Inflammatory macrophage treated with lipopolysaccharide for 1 hour (primary cell): ENCODE measurements around the gene KCNK10.

Experiments used
- DNase-seq, 2 donors: peaks; one replicate each; pipeline ENCODE4 v3.0.0-alpha.2; 2020 to 2022

KCNK10 gene

DNA sequence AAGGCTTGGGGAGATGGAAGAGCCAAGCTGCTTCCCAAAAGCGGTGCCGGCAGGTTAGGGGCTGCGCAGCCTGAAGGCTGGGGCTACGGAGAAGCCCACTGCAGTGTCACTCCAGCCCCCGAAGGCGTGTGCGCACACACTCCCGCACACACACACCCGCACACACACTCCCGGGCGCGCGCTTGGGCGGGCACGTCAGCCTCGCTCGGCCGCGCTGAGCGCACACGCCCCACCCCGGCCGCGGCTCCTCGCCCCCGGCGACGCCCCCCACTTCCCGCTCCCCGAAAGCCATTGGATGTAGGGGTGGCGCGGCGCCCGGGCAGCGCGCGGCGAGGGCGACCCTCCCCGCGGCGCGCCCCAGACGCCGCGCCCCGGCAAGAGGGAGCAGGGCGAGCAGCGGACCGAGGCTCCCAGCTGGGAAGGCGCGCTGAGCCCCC, at the start of gene KCNK10:
Gene KCNK10 (minus strand): TSS at position 184 of the 437 bp plus-strand sequence. CDS start 471 bp downstream, outside the sequence.
- no peak for DNase-seq

DNA sequence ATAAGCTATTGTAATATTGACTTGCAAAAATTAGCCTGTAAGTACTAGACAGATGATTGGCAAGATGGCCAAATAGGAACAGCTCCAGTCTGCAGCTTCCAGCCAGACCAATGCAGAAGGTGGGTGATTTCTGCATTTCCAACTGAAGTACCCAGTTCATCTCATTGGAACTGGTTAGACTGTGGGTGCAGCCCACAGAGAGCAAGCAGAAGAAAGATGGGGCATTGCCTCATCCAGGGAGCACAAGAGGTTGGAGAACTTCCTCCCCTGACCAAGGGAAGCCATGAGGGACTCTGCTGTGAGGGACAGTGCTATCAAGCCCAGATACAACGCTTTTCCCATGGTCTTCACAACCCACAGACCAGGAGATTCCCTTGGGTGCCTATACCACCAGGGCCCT, 46.4 kb upstream of the KCNK10 start:
- DNase-seq: peak in 1 of 2 donors; percentile 42

- DNase-seq: no peak
These were observed 41.8 kb upstream of the KCNK10 start for GRCh38 chr14:88364710-88365413.

GRCh38 chr14:88363644-88364043, 40.6 kb upstream of the KCNK10 start:
- no peak for DNase-seq

DNA sequence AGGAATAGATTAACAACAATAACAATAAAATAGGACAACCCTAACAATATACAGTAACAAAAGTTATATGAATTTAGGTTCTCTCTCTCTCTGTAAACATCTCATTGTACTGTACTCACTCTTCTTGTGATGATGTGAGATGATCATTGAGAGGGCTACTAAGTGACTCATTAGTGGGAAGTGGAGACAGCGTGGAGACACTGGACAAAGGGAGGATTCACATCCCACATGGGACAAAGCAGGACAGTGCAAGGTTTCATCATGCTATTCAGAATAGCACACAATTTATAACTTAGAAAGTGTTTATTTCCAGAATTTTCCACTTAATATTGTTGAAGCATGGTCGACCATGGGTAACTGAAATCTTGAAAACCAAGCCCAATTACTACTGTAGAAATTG, 36.4 kb upstream of the KCNK10 start:
- DNase-seq: no peak

DNA sequence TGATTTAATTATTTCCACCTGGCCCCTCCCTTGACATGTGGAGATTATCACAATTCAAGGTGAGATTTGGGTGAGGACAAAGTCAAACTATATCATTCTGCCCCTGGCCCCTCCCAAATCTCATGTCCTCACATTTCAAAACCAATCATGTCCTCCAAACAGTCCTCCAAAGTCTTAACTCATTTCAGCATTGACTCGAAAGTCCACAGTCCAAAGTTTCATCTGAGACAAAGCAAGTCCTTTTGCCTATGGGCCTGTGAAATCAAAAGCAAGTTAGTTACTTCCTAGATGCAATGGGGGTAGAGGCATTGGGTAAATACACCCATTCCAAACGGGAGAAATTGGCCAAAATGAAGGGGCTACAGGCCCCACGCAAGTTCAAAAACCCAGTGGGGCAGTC, 31.3 kb upstream of the KCNK10 start:
- no peak for DNase-seq

- DNase-seq: no peak
These were observed 29.6 kb upstream of the KCNK10 start for GRCh38 chr14:88352698-88353097.

DNA sequence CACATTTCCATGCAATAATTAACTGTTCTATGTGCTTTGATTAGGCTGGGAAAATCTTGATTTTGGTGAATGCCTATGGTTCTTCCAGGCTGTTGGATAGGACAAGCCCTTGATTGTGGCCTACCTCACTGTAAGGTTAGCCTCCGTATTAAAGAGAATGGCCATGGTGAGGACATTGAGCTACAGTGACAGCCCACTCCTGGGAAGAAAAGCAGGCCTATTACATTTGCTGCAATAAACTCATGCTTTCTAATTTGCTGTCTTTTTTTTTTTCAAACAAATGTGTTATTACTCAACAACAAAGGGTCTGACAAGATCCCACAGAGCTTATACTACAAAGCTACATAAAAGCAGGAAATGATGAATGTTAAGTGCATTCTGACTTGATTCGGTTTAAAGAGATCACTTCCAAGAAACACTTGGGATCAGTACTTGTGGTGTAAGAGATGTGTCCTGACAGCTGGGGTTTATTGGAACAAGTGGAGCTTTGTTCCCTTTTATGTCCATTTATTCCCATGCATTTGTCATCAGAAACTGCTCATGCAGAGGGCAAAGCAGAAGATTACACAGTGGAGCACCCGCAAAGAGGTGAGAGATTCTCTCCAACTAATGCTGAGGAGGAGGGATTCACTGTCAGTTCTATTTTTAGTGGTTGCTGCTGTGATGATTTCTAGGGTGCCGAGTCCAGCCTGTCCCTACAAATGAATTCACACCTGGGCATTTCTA, 29.1 kb upstream of the KCNK10 start:
- DNase-seq: no peak

DNA sequence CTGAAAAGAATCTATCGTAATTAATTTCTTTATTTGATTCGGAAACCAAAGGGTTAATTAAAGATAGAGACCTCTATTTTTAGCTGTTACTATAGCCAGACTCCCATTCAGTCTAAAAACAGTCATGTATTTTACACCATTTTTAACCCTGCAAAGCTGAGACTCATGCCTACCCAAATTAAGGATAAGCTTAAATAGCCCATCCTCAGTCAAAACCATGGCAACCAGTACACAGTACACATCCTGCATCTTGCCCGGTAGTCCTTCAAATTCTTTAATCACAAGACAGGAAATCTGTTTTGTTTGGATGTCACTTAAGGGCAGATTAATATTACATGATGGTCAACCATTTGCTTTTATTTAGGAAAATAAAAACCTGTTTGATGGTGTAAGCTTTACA, 25.5 kb upstream of the KCNK10 start:
- DNase-seq: no peak

GRCh38 chr14:88346048-88346639, 23.1 kb upstream of the KCNK10 start:
- no peak for DNase-seq

GRCh38 chr14:88342980-88343379, 19.9 kb upstream of the KCNK10 start:
- no peak for DNase-seq

GRCh38 chr14:88340357-88340756, 17.3 kb upstream of the KCNK10 start:
- no peak for DNase-seq

DNA sequence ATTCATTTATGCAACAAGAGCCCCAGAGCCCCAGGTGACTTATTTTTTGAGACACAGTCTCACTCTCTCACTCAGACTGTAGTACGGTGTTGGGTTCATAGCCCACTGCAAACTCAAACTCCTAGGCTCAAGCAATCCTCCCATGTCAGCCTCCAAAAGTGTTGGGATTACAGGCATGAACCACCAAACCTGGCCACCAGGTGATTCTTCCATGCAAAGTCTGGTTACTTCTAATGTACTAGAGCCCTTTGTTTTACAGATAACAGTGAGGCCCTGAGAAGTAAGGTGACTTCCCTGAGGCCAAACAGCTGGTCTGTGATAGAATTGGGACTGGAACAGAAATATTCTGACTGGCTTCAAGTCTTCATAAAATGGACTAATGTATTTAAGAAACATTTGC, 10.0 kb upstream of the KCNK10 start:
- DNase-seq: no peak

GRCh38 chr14:88327497-88327896, 4.4 kb upstream of the KCNK10 start:
- no peak for DNase-seq

DNA sequence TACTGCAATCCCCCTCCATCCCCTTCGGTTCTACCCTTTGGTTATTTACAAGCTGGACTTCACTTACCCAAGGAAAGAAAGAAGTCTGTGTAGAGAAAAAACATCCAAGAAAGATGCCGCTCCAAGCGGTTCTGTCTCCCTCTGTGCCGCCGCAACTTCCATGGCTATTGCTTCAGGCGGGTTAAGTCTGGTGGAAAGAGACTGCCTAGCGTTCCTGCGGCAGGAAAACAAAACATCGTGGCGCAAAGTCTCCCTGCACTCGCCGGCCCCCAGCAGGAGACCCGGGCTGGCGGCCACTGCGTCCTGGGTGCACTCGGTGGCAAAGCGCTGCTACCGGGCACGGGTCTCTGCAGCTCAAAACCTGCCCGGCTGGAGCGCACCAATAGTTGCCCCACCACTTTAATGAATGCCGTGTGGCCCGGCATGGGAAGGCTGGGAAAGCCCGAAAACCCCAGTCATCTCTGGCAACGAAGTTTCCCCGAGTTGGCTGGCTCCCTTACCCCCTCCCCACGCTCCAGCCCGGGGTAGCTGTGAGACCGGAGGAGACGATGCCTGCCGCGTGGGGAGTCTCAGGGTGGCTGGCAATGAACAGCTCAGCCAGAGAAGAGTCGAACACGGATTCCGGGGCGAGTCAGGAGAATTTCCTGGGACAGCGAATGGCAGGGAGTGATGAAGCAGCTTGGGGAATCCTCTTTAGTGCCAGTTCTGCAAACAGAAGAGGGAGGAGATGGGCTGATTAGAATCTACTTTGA, 3.5 kb upstream of the KCNK10 start:
- no peak for DNase-seq

- no peak for DNase-seq
These were observed 2.8 kb upstream of the KCNK10 start for GRCh38 chr14:88325883-88326282.

- DNase-seq: no peak
These were observed 1.9 kb upstream of the KCNK10 start for GRCh38 chr14:88324930-88325329.

GRCh38 chr14:88324491-88324890, 1.4 kb upstream of the KCNK10 start:
- no peak for DNase-seq

DNA sequence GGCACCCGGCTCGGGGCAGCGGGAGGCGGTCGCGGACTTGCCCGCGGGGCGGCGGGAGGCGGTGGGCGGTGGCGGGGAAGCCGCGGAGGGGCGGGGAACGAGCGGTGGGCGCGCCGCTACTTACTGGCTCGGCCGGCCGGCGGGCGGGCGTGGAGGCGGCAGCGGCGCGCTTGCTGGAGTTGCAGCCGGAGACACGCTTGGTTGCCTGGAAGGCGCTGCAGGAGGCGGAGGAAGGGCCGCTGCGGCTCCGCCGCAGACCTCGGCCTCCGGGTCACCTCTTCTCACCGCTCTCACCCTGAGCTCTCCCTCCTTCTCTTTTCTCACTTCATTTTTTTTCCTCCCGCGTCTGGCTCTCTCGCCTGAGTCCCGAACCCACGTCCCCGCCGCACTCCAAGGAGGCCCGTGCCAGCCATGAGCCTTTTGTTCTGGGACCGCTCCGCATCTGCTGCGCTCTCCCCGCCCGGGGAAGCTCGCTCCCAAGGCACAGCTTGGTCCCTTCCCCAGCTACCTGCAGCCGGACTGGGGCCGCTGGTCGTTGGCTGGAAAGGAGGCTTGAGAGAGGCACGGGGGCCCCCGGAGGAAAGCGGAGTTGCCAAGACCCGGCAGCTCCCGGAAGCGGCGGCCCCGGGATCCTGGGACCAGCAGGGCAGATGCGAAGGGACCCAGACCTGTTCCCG, 592 bp upstream of the KCNK10 start:
- DNase-seq: no peak

DNA sequence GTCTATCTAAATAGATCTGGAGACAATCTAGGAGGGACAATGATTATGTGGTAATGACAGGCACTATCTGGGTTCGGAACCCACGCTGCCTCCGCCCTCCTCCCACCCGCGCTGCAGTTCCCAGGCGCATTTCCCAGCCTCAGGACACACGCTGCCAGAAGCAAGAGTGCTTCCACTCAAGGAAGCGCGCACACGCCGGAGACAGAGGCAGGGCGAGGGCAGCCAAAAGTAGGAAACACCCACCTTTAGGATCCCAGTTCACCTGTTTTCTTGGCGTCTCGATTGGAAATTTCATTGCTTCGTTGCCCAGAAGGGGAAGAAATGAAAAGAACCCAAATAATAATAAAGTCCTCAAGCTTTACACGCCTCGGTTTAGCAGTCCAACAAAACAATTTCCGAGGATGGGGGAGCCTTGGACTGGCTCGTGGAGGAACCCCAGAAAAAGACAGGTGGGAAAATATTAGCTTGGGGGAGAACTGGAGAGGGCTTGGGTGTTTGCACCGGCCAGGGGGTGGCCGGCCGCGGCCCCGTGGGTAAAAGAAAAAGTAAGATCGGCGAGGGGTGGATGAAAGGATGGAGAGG, 474 bp downstream of the KCNK10 start:
- no peak for DNase-seq

- no peak for DNase-seq
These were observed 1.2 kb downstream of the KCNK10 start for GRCh38 chr14:88321692-88322503.
